Osteoblast (primary cell): Measurements from ENCODE around the gene MRGPRE. TPM values are rescaled to one million over a fixed set of nuclear protein-coding genes. Genes with fewer than 3 reads are reported as not detected.
A peak's percentile ranks its signal among the peaks of the same experiment; 100 is the strongest.

Source experiments
- DNase-seq: peaks from one replicate; pipeline ENCODE4 v3.0.0; 2011; ENCODE audit warnings: low spot score, mixed read lengths; ENCODE audit not compliant: insufficient read length; ENCODE audit errors: missing footprints
- H2AFZ ChIP-seq: 2 replicates; pipeline ENCODE4 v1.6.0; 2011; ENCODE audit warnings: mild to moderate bottlenecking, low read length
- H3K27ac ChIP-seq: 2 replicates; pipeline ENCODE4 v1.5.1; 2011; ENCODE audit warnings: mild to moderate bottlenecking, low read depth, low read length, moderate library complexity
- H3K27me3 ChIP-seq: 2 replicates; pipeline ENCODE4 v1.6.0; 2012; ENCODE audit warnings: mild to moderate bottlenecking, control low read depth, inconsistent platforms, low read length, moderate library complexity; ENCODE audit not compliant: insufficient read depth
- H3K36me3 ChIP-seq: 2 replicates; pipeline ENCODE4 v1.5.1; 2011; ENCODE audit warnings: mild to moderate bottlenecking, low read length, control low read depth, moderate library complexity; ENCODE audit not compliant: insufficient read depth
- H3K4me1 ChIP-seq: 2 replicates; pipeline ENCODE4 v1.5.1; 2011; ENCODE audit warnings: mild to moderate bottlenecking, low read length, control low read depth, moderate library complexity; ENCODE audit not compliant: insufficient read depth
- H3K4me2 ChIP-seq: 2 replicates; pipeline ENCODE4 v1.6.0; 2011; ENCODE audit warnings: mild to moderate bottlenecking, low read length; ENCODE audit not compliant: insufficient read depth
- H3K4me3 ChIP-seq: fragments of 200-600 bp; sonication (generic); 3 replicates; pipeline ENCODE4 v1.5.1; 2012; ENCODE audit warnings: mild to moderate bottlenecking, low read length, inconsistent platforms; ENCODE audit not compliant: insufficient read depth
- H3K79me2 ChIP-seq: 2 replicates; pipeline ENCODE4 v1.6.0; 2012; ENCODE audit warnings: mild to moderate bottlenecking, low read length, control low read depth, inconsistent platforms; ENCODE audit not compliant: insufficient read depth
- H3K9me3 ChIP-seq: 2 replicates; pipeline ENCODE4 v1.5.1; 2011; ENCODE audit warnings: low read depth, low read length, control low read depth
- H4K20me1 ChIP-seq: 2 replicates; pipeline ENCODE4 v1.6.0; 2012; ENCODE audit warnings: mild to moderate bottlenecking, low read length, control low read depth; ENCODE audit not compliant: insufficient read depth
- total RNA-seq: library from RNA; depleted of rRNA; stranded (reverse); fragments of >200 nt; gene quantifications from 2 replicates; pipeline ENCODE4 v1.2.3, GENCODE V29; 2012
- TF ChIP-seq, protein P1 (sequence below): IDR thresholded peaks from 2 replicates; pipeline ENCODE4 v1.5.1; 2011; ENCODE audit warnings: mild to moderate bottlenecking, low read depth, low read length, moderate library complexity; ENCODE audit errors: extremely low read depth

MRGPRE gene
- total RNA-seq, 1 donor = under 0.01 TPM

DNA sequence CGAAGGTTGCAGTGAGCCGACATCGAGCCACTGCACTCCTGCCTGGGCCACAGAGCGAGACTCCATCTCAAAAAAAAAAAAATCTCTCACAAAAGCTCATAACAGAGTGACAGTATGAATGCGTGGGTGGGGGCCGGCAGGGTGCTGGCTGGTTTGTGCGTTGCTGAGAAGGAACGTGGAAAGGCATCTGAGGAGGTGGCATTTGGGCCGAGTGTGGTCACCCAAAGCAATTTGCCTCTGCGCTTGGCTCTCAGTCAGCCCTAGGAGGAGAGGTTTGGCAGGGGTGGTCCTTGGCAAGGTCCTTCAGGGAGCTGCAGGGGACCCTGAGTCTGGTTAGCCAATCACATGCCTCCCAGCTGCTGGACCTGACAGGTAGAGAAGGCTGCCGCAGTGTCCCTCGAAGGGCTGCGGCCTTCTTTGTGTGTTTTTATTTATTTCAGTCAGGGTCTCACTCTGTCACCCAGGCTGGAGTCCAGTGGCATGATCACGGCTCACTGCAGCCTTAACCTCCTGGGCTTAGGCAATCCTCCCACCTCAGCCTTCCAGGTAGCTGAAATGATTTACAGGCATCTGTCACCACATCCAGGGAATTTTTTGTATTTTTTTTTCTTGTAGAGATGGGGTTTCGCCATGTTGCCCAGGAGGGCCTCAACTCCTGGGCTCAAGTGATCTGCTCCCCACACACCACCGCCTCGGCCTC, 43.6 kb downstream of the MRGPRE start:
- Histone ChIP-seq H3K36me3 (no peaks in the 10 kb centered on the region), H3K27me3 (peaks cover 6% of the 10 kb centered on the region), H3K4me3 (no peak overlapping the region), H3K79me2 (no peaks in the 10 kb centered on the region), H3K4me1 (no peaks in the 10 kb centered on the region), H4K20me1 (no peaks in the 10 kb centered on the region), H3K27ac (no peak overlapping the region), H3K9me3 (no peaks in the 10 kb centered on the region), H3K4me2 (no peak overlapping the region), H2AFZ (no peak overlapping the region)
- peak; percentile 88 for DNase-seq
- TF ChIP-seq, protein P1, sequence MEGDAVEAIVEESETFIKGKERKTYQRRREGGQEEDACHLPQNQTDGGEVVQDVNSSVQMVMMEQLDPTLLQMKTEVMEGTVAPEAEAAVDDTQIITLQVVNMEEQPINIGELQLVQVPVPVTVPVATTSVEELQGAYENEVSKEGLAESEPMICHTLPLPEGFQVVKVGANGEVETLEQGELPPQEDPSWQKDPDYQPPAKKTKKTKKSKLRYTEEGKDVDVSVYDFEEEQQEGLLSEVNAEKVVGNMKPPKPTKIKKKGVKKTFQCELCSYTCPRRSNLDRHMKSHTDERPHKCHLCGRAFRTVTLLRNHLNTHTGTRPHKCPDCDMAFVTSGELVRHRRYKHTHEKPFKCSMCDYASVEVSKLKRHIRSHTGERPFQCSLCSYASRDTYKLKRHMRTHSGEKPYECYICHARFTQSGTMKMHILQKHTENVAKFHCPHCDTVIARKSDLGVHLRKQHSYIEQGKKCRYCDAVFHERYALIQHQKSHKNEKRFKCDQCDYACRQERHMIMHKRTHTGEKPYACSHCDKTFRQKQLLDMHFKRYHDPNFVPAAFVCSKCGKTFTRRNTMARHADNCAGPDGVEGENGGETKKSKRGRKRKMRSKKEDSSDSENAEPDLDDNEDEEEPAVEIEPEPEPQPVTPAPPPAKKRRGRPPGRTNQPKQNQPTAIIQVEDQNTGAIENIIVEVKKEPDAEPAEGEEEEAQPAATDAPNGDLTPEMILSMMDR = no peak

DNA sequence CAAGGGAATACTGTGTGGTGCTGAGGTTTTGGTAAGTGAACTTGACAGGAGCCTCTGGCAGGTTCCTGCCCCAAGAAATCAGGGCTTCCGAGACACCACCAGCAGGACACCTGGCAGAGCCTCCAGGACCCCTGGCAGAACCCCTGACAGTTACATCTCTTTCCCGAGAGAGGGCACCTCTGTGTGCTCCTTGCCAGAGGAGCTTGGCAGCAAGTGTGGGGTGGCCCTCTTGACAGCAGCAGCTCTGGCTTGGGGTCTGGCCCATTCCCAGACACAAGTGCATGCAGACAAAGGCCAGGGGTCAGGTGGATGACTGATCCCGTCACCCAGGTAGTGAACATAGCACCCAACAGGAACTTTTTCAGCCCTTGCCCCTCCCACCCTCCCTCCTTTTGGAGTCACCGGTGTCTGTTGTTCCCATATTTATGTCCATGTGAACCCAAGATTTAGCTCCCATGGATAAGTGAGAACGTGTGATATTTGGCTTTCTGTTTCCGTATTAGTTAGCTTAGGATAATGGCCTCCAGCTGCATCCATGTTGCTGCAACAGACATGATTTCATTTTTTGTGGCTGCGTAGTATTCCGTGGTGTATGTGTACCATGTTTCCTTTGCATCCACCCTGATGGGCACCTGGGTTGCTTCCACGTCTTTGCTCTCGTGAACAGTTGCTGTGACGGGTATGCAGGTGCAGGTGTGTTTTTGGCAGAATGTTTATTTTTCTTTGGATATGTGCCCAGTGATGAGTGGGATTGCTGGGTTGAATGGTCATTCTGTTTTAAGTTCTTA, 45.9 kb downstream of the MRGPRE start:
- peak; percentile 4 for DNase-seq

DNA sequence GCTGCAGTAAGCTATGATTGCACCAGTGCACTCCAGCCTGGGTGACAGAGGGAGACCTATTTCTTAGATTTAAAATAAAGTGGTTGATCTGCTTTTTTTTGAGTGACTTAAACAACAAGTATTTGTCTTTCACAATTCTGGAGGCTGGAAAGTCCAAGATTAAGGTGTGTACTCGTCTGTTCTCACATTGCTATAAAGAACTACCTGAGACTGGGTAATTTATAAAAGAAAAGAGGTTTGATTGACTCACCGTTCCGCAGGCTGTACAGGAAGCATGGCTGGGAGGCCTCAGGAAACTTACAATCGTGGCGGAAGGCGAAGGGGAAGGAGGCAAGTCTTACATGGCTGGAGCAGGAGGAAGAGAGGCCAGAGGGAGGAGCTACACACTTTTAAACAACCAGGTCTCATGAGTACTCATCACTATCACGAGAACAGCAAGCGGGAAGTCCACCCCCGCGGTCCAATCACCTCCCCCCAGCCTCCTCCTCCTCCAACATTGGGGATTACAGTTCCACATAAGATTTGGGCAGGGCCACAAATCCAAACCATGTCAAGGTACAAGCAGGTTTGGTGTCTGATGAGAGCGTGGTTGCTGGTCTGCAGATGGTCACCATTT, 47.4 kb downstream of the MRGPRE start:
- Histone ChIP-seq H2AFZ (no peak overlapping the region), H3K9me3 (no peaks in the 10 kb centered on the region), H3K27me3 (peaks cover 3% of the 10 kb centered on the region), H3K27ac (no peak overlapping the region), H3K4me3 (no peak overlapping the region), H3K79me2 (no peaks in the 10 kb centered on the region), H3K36me3 (no peaks in the 10 kb centered on the region), H4K20me1 (no peaks in the 10 kb centered on the region), H3K4me1 (no peaks in the 10 kb centered on the region), H3K4me2 (no peak overlapping the region)
- TF ChIP-seq, protein P1 = no peak
- DNase-seq = peak; percentile 9

More for the DNA sequence above, 45.9 kb downstream of the MRGPRE start:
- H3K36me3 ChIP-seq = no peaks in the 10 kb centered on the region
- no peaks in the 10 kb centered on the region for H3K79me2 ChIP-seq
- H2AFZ ChIP-seq = no peak overlapping the region
- H3K27ac ChIP-seq = no peak overlapping the region
- no peak overlapping the region for H3K4me2 ChIP-seq
- H4K20me1 ChIP-seq = no peaks in the 10 kb centered on the region
- no peak overlapping the region for H3K4me3 ChIP-seq
- peaks cover 3% of the 10 kb centered on the region for H3K27me3 ChIP-seq
- H3K9me3 ChIP-seq = no peaks in the 10 kb centered on the region
- no peaks in the 10 kb centered on the region for H3K4me1 ChIP-seq
- TF ChIP-seq, protein P1 = no peak

DNA sequence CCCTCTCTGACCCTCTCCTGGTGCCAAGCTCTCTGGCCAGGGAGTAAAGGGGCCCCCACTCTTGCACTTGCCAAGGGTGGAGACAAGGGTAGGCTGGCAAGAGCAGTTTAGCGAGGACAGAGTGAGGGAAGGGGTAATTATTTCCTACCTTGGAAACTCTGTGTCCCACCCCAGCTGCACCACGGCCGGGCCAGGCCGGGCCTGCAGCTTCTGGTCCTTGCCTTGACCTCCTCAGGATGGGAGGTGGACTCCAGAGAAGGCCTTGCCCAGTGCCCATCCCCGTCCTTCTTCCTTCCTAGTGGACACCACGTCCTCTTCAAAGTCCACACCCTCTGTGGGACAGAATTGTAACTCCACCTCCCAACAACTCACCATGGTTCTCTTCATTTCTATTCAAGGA, 48.7 kb downstream of the MRGPRE start:
- DNase-seq = peak; percentile 9
- Histone ChIP-seq H3K9me3 (no peaks in the 10 kb centered on the region), H3K4me3 (no peak overlapping the region), H3K36me3 (no peaks in the 10 kb centered on the region), H3K27ac (no peak overlapping the region), H2AFZ (no peak overlapping the region), H3K27me3 (peaks cover 3% of the 10 kb centered on the region), H4K20me1 (no peaks in the 10 kb centered on the region), H3K4me1 (peaks cover under 1% of the 10 kb centered on the region), H3K4me2 (no peak overlapping the region), H3K79me2 (no peaks in the 10 kb centered on the region)
- TF ChIP-seq, protein P1 = no peak
